Loucy (cell line): ENCODE results near the gene FAM222A.

Source experiments
- EZH2phosphoT487 ChIP-seq: fragments of 200-600 bp; IDR thresholded peaks from 2 replicates; pipeline ENCODE4 v1.6.1; 2018; ENCODE audit warnings: antibody characterized with exemption, mild to moderate bottlenecking, moderate library complexity, borderline replicate concordance
- TF ChIP-seq, protein P1 (sequence below): fragments of 200-600 bp; sonication (generic); conservative IDR thresholded peaks from 2 replicates; pipeline ENCODE4 v1.5.1; 2014; ENCODE audit warnings: mild to moderate bottlenecking, antibody characterized with exemption, low read length

DNA sequence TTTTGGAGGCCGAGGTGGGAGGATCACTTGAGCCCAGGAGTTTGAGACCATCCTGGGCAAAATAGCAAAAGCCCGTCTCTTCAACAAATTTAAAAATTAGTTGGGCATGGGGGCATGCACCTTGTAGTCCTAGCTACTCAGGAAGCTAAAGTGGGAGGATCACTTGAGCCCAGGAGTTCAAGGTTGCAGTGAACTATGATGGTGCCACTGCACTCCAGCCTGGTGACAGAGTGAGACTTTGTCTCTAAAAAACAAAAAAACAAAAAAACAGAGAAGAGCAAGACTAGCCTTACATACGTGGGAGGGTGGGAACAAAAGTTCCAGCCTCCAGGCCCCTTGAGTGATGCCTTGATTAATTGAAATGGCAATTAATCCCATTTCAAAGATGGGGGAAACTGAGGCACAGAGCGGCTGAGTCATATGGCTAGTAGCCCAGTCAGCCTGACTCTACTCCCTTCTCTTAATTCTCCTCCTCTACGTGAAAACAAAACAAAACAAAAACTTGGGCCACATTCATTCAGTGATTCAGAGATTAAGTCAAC lies 3.3 kb upstream of the FAM222A start:
- TF ChIP-seq, protein P1, sequence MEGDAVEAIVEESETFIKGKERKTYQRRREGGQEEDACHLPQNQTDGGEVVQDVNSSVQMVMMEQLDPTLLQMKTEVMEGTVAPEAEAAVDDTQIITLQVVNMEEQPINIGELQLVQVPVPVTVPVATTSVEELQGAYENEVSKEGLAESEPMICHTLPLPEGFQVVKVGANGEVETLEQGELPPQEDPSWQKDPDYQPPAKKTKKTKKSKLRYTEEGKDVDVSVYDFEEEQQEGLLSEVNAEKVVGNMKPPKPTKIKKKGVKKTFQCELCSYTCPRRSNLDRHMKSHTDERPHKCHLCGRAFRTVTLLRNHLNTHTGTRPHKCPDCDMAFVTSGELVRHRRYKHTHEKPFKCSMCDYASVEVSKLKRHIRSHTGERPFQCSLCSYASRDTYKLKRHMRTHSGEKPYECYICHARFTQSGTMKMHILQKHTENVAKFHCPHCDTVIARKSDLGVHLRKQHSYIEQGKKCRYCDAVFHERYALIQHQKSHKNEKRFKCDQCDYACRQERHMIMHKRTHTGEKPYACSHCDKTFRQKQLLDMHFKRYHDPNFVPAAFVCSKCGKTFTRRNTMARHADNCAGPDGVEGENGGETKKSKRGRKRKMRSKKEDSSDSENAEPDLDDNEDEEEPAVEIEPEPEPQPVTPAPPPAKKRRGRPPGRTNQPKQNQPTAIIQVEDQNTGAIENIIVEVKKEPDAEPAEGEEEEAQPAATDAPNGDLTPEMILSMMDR: no peak
- no peak for TF ChIP-seq EZH2phosphoT487
